NCI-H69 (cell line): ENCODE results near the gene RENBP.

Source experiments
- DNase-seq: peaks from one replicate; lab custom pipeline; 2025; lab: John Stamatoyannopoulos, UW

Gene RENBP

GRCh38 chrX:153970357-153971123 is 26.1 kb upstream of the RENBP start:
- peak; percentile 71 for DNase-seq

GRCh38 chrX:153969904-153970356 is 25.5 kb upstream of the RENBP start:
- no peak for DNase-seq

- no peak for DNase-seq
Measured at GRCh38 chrX:153969125-153969903, 24.9 kb upstream of the RENBP start.

GRCh38 chrX:153968754-153969124 is 24.3 kb upstream of the RENBP start:
- DNase-seq, result no peak

- no peak for DNase-seq
Measured at GRCh38 chrX:153968255-153968654, 23.8 kb upstream of the RENBP start.

GRCh38 chrX:153967536-153968224 is 23.2 kb upstream of the RENBP start:
- no peak for DNase-seq

- DNase-seq, result no peak
Measured at GRCh38 chrX:153966841-153967535, 22.5 kb upstream of the RENBP start.

GRCh38 chrX:153966283-153966688 is 21.8 kb upstream of the RENBP start:
- DNase-seq, result no peak

GRCh38 chrX:153965406-153965805 is 21.0 kb upstream of the RENBP start:
- no peak for DNase-seq

- no peak for DNase-seq
Measured at GRCh38 chrX:153964105-153964504, 19.7 kb upstream of the RENBP start.

- DNase-seq, result no peak
Measured at GRCh38 chrX:153963546-153963945, 19.1 kb upstream of the RENBP start.

- DNase-seq, result no peak
Measured at GRCh38 chrX:153961292-153961691, 16.8 kb upstream of the RENBP start.

- DNase-seq, result no peak
Measured at GRCh38 chrX:153960786-153961185, 16.3 kb upstream of the RENBP start.

- no peak for DNase-seq
Measured at GRCh38 chrX:153960077-153960476, 15.6 kb upstream of the RENBP start.

- no peak for DNase-seq
Measured at GRCh38 chrX:153959649-153960048, 15.2 kb upstream of the RENBP start.

- no peak for DNase-seq
Measured at GRCh38 chrX:153958605-153959004, 14.2 kb upstream of the RENBP start.

GRCh38 chrX:153957224-153957623 is 12.8 kb upstream of the RENBP start:
- no peak for DNase-seq

GRCh38 chrX:153956044-153956907 is 11.8 kb upstream of the RENBP start:
- no peak for DNase-seq

- DNase-seq, result no peak
Measured at GRCh38 chrX:153955228-153955732, 10.8 kb upstream of the RENBP start.

GRCh38 chrX:153954558-153955227 is 10.2 kb upstream of the RENBP start:
- DNase-seq, result no peak
